ENCODE data around the gene INS. TPM values are rescaled to one million over a fixed set of nuclear protein-coding genes. Genes with fewer than 3 reads are reported as not detected.

Gene INS
- total and polyA plus RNA-seq, 7 donors = 0.65 to 2.8 TPM; not detected in 5

DNA sequence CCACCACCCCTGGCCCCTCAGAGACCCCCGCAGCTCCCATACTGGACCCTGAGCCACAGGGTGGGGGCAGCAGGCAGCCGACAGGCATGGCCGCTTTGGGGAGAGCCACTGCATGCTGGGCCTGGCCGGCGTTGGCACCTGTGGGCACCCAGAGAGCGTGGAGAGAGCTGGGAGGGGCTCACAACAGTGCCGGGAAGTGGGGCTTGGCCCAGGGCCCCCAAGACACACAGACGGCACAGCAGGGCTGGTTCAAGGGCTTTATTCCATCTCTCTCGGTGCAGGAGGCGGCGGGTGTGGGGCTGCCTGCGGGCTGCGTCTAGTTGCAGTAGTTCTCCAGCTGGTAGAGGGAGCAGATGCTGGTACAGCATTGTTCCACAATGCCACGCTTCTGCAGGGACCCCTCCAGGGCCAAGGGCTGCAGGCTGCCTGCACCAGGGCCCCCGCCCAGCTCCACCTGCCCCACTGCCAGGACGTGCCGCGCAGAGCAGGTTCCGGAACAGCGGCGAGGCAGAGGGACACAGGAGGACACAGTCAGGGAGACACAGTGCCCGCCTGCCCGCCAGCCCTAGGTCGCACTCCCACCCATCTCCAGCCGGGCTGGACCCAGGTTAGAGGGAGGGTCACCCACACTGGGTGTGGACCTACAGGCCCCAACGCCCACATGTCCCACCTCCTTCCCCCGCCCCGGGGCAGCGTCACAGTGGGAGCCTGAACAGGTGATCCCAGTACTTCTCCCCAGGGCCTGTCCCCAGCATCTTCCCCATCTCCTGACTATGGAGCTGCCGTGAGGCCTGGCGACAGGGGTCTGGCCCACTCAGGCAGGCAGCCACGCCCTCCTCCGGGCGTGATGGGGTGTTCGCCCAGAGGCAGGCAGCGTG, 1.2 kb downstream of the INS start:
- Histone ChIP-seq H3K9me3 (no peaks in the 10 kb centered on the region), H3K27ac (no peak overlapping the region), H3K27me3 (ENCODE audit: insufficient read depth in 3 of 3, low read length in 2 of 3) (peaks cover 0 to 9% (median 3%) of the 10 kb centered on the region in 3 donors), H3K36me3 (ENCODE audit: insufficient read depth in 1 of 2, low read depth in 1 of 2) (no peaks in the 10 kb centered on the region), H3K4me1 (no peaks in the 10 kb centered on the region), H3K4me3 (no peak overlapping the region)
- intact Hi-C loops (cut with DNase I) = loop anchor here in 1 of 2 donors (10.0 kb wide), 1 partner anchor 255 kb away; no protein-coding TSS in a partner anchor
- ATAC-seq (no peak), DNase-seq (no peak)
- 71 to 79% (median 74%) methylated on average over 36 of the region's 36 CpGs for WGBS, 3 donors
- TF ChIP-seq, protein P1, sequence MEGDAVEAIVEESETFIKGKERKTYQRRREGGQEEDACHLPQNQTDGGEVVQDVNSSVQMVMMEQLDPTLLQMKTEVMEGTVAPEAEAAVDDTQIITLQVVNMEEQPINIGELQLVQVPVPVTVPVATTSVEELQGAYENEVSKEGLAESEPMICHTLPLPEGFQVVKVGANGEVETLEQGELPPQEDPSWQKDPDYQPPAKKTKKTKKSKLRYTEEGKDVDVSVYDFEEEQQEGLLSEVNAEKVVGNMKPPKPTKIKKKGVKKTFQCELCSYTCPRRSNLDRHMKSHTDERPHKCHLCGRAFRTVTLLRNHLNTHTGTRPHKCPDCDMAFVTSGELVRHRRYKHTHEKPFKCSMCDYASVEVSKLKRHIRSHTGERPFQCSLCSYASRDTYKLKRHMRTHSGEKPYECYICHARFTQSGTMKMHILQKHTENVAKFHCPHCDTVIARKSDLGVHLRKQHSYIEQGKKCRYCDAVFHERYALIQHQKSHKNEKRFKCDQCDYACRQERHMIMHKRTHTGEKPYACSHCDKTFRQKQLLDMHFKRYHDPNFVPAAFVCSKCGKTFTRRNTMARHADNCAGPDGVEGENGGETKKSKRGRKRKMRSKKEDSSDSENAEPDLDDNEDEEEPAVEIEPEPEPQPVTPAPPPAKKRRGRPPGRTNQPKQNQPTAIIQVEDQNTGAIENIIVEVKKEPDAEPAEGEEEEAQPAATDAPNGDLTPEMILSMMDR (IDR thresholded peaks at IDR 0.05) = no peak

DNA sequence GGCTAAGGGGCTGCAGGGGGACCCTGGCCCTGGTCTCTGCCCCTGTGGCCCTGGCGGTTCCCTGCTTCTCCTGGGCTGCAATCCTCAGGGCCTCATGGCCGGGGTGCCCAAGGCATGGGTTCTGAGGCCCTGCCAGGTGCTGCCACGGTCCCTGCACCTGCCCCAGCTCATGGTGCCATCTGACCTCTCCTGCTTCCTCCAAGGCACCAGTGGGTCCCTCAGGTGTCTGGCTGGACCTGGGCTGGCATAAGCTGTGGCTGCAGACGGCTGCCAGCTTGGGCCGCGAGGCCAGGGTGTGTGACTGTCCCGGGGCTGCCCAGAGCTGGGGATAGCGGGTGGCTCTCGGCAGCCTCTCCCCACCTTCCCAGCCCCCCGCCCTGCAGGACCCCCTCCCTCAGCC, 2.0 kb downstream of the INS start:
- Histone ChIP-seq H3K4me3 (no peak overlapping the region), H3K27ac (no peak overlapping the region), H3K4me1 (no peaks in the 10 kb centered on the region), H3K36me3 (ENCODE audit: insufficient read depth in 1 of 2, low read depth in 1 of 2) (no peaks in the 10 kb centered on the region), H3K9me3 (no peaks in the 10 kb centered on the region), H3K27me3 (ENCODE audit: insufficient read depth in 3 of 3, low read length in 2 of 3) (peaks cover 0 to 7% (median 3%) of the 10 kb centered on the region in 3 donors)
- ATAC-seq = no peak
- DNase-seq = no peak
- WGBS, 3 donors = 79 to 82% (median 82%) methylated on average over 9 to 10 of the region's 10 CpGs
- TF ChIP-seq, protein P1 (IDR thresholded peaks at IDR 0.05) = no peak
- intact Hi-C loops (cut with DNase I) = no loop called here

DNA sequence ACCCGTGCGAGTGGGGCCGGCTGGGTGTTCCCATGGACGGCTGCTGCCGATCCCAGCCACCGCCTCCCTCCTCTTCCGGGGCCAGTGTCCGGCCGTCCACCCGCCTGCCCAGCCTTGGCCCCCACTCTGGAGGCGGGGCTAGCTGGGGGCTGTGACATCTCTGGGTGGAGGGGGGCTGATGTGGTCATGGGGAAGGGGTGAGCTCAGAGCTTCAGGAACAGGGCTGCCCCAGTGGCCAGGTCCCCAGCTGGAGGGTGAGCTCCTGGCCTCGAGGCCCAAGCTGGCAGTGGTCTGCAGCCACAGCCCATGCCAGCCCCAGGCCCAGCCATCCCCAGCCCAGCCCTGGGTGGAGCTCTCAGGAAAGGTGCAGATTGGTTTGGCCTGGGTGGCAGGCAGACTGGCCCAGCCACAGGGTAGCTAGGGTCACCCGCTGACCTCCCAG, 2.7 kb downstream of the INS start:
- no peak for ATAC-seq
- peaks cover 0 to 4% (median 3%) of the 10 kb centered on the region in 3 donors for H3K27me3 ChIP-seq (ENCODE audit: insufficient read depth in 3 of 3, low read length in 2 of 3)
- no peak overlapping the region for H3K4me3 ChIP-seq
- no peaks in the 10 kb centered on the region for H3K9me3 ChIP-seq
- intact Hi-C loops (cut with DNase I) = no loop called here
- no peaks in the 10 kb centered on the region for H3K4me1 ChIP-seq
- no peaks in the 10 kb centered on the region for H3K36me3 ChIP-seq (ENCODE audit: insufficient read depth in 1 of 2, low read depth in 1 of 2)
- TF ChIP-seq, protein P1 (IDR thresholded peaks at IDR 0.05) = no peak
- DNase-seq = no peak
- H3K27ac ChIP-seq = no peak overlapping the region
- 53 to 66% (median 62%) methylated on average over 6 to 13 of the region's 13 CpGs for WGBS, 3 donors

DNA sequence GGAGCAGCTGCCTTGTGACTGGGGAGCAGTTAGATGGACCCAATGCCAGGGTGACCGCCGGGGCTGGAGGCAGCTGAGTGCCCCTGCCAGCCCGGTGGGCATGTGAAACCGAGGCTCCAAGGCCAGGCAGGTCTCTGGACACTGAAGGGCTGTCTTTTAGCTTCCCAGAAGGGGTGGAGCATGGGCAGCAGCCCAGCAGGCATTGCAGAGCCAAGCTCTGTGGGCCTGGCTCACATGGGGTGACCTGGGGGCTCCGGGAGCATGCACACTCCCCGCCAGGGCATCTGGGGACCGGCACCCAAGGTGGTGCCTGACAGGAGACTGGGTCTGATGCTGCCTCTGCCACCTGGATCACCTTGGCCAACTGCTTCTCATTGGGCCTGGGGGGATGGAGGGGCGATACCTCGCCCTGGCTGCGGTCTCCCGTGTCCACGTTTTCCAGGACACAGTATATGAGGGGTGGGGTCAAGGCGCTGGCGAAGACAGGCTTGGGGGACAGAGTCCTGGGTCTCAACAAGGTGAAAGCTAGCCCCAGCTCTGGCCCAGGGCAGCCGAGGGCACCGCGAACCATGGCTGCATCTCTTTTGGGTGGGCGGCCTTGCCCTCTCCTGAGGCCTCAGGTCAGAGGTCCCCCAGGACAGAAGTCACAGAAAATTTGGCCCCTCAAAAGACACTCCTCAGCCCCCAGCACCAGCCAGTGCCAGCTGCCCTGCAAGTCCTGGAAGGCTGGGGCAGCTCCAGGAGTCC, 3.5 kb downstream of the INS start:
- H3K9me3 ChIP-seq = no peaks in the 10 kb centered on the region
- DNase-seq (no peak), ATAC-seq (no peak)
- 60 to 70% (median 62%) methylated on average over 17 to 18 of the region's 18 CpGs for WGBS, 3 donors
- no peaks in the 10 kb centered on the region for H3K4me1 ChIP-seq
- H3K27me3 ChIP-seq (ENCODE audit: insufficient read depth in 3 of 3, low read length in 2 of 3) = peaks cover 0 to 3% (median 0%) of the 10 kb centered on the region in 3 donors
- TF ChIP-seq, protein P1 (IDR thresholded peaks at IDR 0.05) = no peak
- intact Hi-C loops (cut with DNase I) = no loop called here
- no peak overlapping the region for H3K4me3 ChIP-seq
- no peaks in the 10 kb centered on the region for H3K36me3 ChIP-seq (ENCODE audit: insufficient read depth in 1 of 2, low read depth in 1 of 2)
- H3K27ac ChIP-seq = no peak overlapping the region

Data from psoas muscle (tissue), 8 donors.